Spinal cord (tissue), 10 donors: ENCODE data around the gene PEX16. TPM values are rescaled to one million over a fixed set of nuclear protein-coding genes. Genes with fewer than 3 reads are reported as not detected.

Source experiments
- DNase-seq, 6 donors: peaks; one replicate each; pipeline versions ENCODE4 v3.0.0 to v3.0.0-alpha.2; 2013 to 2015; ENCODE audit warnings: low spot score in 6 of 6, low read depth in 4 of 6
- H3K27ac ChIP-seq: one replicate; pipeline ENCODE4 v1.5.1; 2013; ENCODE audit warnings: low read depth, low read length, control low read depth
- H3K27me3 ChIP-seq: one replicate; pipeline ENCODE4 v1.6.1; 2013; ENCODE audit warnings: low read length; ENCODE audit not compliant: control insufficient read depth, insufficient read depth
- H3K36me3 ChIP-seq: one replicate; pipeline ENCODE4 v1.6.1; 2013; ENCODE audit warnings: low read length; ENCODE audit not compliant: control insufficient read depth, insufficient read depth
- H3K4me1 ChIP-seq: one replicate; pipeline ENCODE4 v1.6.1; 2013; ENCODE audit warnings: low read length; ENCODE audit not compliant: control insufficient read depth, insufficient read depth
- H3K4me3 ChIP-seq: one replicate; pipeline ENCODE4 v1.5.1; 2013; ENCODE audit warnings: low read depth, low read length, control low read depth
- H3K9me3 ChIP-seq: one replicate; pipeline ENCODE4 v1.6.1; 2013; ENCODE audit warnings: low read length; ENCODE audit not compliant: control insufficient read depth, insufficient read depth
- WGBS: methylation state at CpG from one replicate; pipeline ENCODE4 v1.1.5; 2013; ENCODE audit warnings: missing lambda C conversion rate; ENCODE audit not compliant: insufficient coverage; 5-methylcytosine and 5-hydroxymethylcytosine counted together
- polyA plus RNA-seq, 2 donors: library from polyadenylated mRNA; unstranded; fragments of 120-200 nt; gene quantifications; one replicate each; pipeline ENCODE4 v1.2.1, GENCODE V29; 2013; ENCODE audit not compliant: insufficient read length in 2 of 2
- total RNA-seq, 2 donors: library from RNA; depleted of rRNA in 1 of 2; stranded (reverse); fragments of 120-200 nt in 1 of 2; fragments of >200 nt in 1 of 2; gene quantifications; one replicate each; pipeline versions ENCODE4 v1.2.3 to v1.2.4, GENCODE V29; 2013 to 2014
- donor health status: healthy.

The PEX16 gene
- total and polyA plus RNA-seq, 4 donors: 14.8 to 39.9 (median 34.1) TPM

DNA sequence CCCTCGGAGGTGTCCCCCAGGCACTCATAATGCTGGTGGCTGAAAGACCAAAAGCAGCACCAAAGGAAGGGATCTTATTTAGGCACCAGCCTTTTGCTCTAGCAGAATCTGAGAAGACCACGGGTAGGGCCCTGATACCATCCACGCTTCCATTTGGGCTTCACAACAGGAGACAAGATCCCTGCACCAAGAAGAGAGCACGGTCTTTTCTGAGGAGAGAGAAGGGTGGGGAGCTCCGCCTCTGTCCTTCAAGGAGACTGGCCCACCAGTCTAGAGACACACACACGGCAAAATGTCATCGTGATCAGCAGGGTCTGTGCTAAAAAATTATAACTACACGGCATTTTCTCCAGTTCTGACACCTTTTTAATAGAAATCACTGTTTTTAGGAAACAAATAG, 14.5 kb upstream of the PEX16 start:
- no peaks in the 10 kb centered on the region for H3K27me3 ChIP-seq
- H3K27ac ChIP-seq: no peak overlapping the region
- WGBS: 93% methylated on average over 6 of the region's 8 CpGs
- no peak overlapping the region for H3K4me3 ChIP-seq
- no peaks in the 10 kb centered on the region for H3K9me3 ChIP-seq
- peaks cover 62% of the 10 kb centered on the region for H3K36me3 ChIP-seq
- peaks cover 34% of the 10 kb centered on the region for H3K4me1 ChIP-seq
- no peak for DNase-seq

- Histone ChIP-seq H3K27me3 (no peaks in the 10 kb centered on the region), H3K4me1 (peaks cover 34% of the 10 kb centered on the region), H3K9me3 (no peaks in the 10 kb centered on the region), H3K27ac (no peak overlapping the region), H3K36me3 (peaks cover 65% of the 10 kb centered on the region), H3K4me3 (no peak overlapping the region)
- no peak for DNase-seq
- WGBS: 85% methylated on average over 10 of the region's 10 CpGs
Measured at GRCh38 chr11:45931739-45932138, 14.1 kb upstream of the PEX16 start.

GRCh38 chr11:45930951-45931570, 13.4 kb upstream of the PEX16 start:
- peaks cover 70% of the 10 kb centered on the region for H3K36me3 ChIP-seq
- 85% methylated on average over 7 of the region's 8 CpGs for WGBS
- H3K4me1 ChIP-seq: peaks cover 34% of the 10 kb centered on the region
- no peak for DNase-seq
- H3K27ac ChIP-seq: no peak overlapping the region
- H3K4me3 ChIP-seq: no peak overlapping the region
- no peaks in the 10 kb centered on the region for H3K27me3 ChIP-seq
- no peaks in the 10 kb centered on the region for H3K9me3 ChIP-seq

- DNase-seq: peak in 1 of 6 donors; percentile 46
- 65% methylated on average over 13 of the region's 14 CpGs for WGBS
- peaks cover 63% of the 10 kb centered on the region for H3K36me3 ChIP-seq
- no peak overlapping the region for H3K4me3 ChIP-seq
- no peaks in the 10 kb centered on the region for H3K27me3 ChIP-seq
- peaks cover 34% of the 10 kb centered on the region for H3K4me1 ChIP-seq
- H3K27ac ChIP-seq: no peak overlapping the region
- H3K9me3 ChIP-seq: no peaks in the 10 kb centered on the region
Measured at GRCh38 chr11:45930031-45930794, 12.5 kb upstream of the PEX16 start.

- Histone ChIP-seq H3K27me3 (peaks cover 2% of the 10 kb centered on the region), H3K27ac (no peak overlapping the region), H3K36me3 (peaks cover 56% of the 10 kb centered on the region), H3K4me1 (peaks cover 34% of the 10 kb centered on the region), H3K4me3 (no peak overlapping the region), H3K9me3 (no peaks in the 10 kb centered on the region)
- 88% methylated on average over 5 of the region's 10 CpGs for WGBS
- no peak for DNase-seq
Measured at GRCh38 chr11:45929486-45930030, 11.9 kb upstream of the PEX16 start.

GRCh38 chr11:45928535-45929215, 11.0 kb upstream of the PEX16 start:
- H3K4me3 ChIP-seq: no peak overlapping the region
- H3K36me3 ChIP-seq: peaks cover 47% of the 10 kb centered on the region
- H3K27me3 ChIP-seq: peaks cover 10% of the 10 kb centered on the region
- no peak for DNase-seq
- no peak overlapping the region for H3K27ac ChIP-seq
- 91% methylated on average over 11 of the region's 13 CpGs for WGBS
- H3K4me1 ChIP-seq: peaks cover 28% of the 10 kb centered on the region
- no peaks in the 10 kb centered on the region for H3K9me3 ChIP-seq

DNA sequence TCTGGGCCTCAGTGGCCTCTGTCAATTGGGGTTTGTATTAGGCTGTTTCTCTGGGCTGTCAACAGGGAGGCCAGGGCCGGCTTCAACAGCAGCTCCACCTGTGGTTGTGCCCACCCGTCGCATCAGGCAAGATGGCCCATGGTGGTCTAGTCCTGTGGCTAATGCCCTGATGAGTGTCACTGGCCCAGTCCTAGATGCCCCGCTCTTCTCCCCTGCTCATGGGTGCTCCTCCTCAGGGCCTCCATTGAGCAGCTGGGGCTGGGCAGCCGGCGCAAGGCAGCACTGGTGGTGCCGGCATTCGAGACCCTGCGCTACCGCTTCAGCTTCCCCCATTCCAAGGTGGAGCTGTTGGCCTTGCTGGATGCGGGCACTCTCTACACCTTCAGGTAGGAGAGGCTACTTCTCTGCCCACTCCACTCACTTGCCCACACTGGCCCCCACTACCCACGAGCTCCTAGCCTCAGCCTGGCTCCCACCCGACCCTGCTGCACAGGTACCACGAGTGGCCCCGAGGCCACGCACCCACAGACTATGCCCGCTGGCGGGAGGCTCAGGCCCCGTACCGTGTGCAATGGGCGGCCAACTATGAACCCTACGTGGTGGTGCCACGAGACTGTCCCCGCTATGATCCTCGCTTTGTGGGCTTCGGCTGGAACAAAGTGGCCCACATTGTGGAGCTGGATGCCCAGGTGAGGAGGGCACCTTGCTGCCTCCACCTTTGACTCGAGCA, 10.2 kb upstream of the PEX16 start:
- Histone ChIP-seq H3K4me1 (peaks cover 26% of the 10 kb centered on the region), H3K27me3 (peaks cover 16% of the 10 kb centered on the region), H3K9me3 (no peaks in the 10 kb centered on the region), H3K36me3 (peaks cover 47% of the 10 kb centered on the region), H3K4me3 (no peak overlapping the region), H3K27ac (no peak overlapping the region)
- 94% methylated on average over 24 of the region's 27 CpGs for WGBS
- DNase-seq: no peak

DNA sequence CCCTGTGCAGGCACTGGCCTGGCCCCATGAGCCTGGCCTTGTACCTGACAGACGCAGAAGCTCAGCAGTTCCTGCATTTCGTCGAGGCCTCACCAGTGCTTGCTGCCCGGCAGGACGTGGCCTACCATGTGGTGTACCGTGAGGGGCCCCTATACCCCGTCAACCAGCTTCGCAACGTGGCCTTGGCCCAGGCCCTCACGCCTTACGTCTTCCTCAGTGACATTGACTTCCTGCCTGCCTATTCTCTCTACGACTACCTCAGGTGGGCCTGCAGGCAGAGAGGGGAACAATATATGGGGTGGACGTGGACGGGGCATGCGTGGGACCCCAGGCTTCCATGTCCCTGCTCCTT, 9.6 kb upstream of the PEX16 start:
- 71% methylated on average over 12 of the region's 15 CpGs for WGBS
- DNase-seq: no peak
- Histone ChIP-seq H3K27ac (no peak overlapping the region), H3K4me1 (peaks cover 29% of the 10 kb centered on the region), H3K9me3 (no peaks in the 10 kb centered on the region), H3K4me3 (no peak overlapping the region), H3K27me3 (peaks cover 17% of the 10 kb centered on the region), H3K36me3 (peaks cover 46% of the 10 kb centered on the region)

GRCh38 chr11:45926536-45927331, 9.1 kb upstream of the PEX16 start:
- Histone ChIP-seq H3K4me3 (no peak overlapping the region), H3K27ac (no peak overlapping the region), H3K9me3 (no peaks in the 10 kb centered on the region), H3K4me1 (peaks cover 34% of the 10 kb centered on the region), H3K27me3 (peaks cover 23% of the 10 kb centered on the region), H3K36me3 (peaks cover 40% of the 10 kb centered on the region)
- DNase-seq: no peak
- WGBS: 91% methylated on average over 7 of the region's 12 CpGs
